ENCODE results near the gene TRIM44. TPM values are rescaled to one million over a fixed set of nuclear protein-coding genes. Genes with fewer than 3 reads are reported as not detected.

The TRIM44 gene
- total RNA-seq, 1 donor from 2014 or later, result 6.1 TPM

- DNase-seq (ENCODE audit: low spot score in 2 of 2), result no peak
- no peak for TF ChIP-seq CTCF (IDR thresholded peaks at IDR 0.05)
- intact Hi-C loops (cut with DNase I), result no loop called here
- no peak overlapping the region for H3K4me3 ChIP-seq
- H3K27ac ChIP-seq, result no peak overlapping the region
- no peaks in the 10 kb centered on the region for H3K4me1 ChIP-seq
- H3K9me3 ChIP-seq, result no peaks in the 10 kb centered on the region
- no peaks in the 10 kb centered on the region for H3K36me3 ChIP-seq
- no peaks in the 10 kb centered on the region for H3K27me3 ChIP-seq
Observed at GRCh38 chr11:35861191-35861590, 198.6 kb downstream of the TRIM44 start.

- intact Hi-C loops (cut with DNase I), result no loop called here
- TF ChIP-seq CTCF (IDR thresholded peaks at IDR 0.05), result no peak
Observed at GRCh38 chr11:35862666-35863065, 200.1 kb downstream of the TRIM44 start.

DNA sequence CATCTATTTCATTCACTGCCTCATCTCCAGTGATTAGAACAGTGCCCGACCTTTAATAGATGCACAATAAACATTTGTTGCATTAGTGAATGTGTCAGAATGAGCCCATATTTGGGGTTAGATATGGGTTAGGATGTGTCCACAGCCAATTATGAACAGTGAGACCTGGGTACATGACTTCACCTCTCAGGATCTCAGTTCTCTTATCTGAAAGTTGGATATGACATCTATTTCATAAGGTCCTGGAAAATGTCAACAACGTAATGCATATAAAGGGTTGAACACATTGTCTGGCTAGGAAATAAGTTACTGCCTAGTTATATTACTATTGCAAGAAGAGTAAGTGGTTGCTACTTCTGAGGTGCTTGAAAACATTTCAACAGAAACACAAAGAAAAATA is 201.6 kb downstream of the TRIM44 start:
- H3K36me3 ChIP-seq, result no peaks in the 10 kb centered on the region
- H3K27me3 ChIP-seq, result no peaks in the 10 kb centered on the region
- H3K4me1 ChIP-seq, result no peaks in the 10 kb centered on the region
- DNase-seq (ENCODE audit: low spot score in 2 of 2), result no peak
- intact Hi-C loops (cut with DNase I), result no loop called here
- H3K9me3 ChIP-seq, result peaks cover 2 to 12% of the 10 kb centered on the region in 2 donors
- TF ChIP-seq CTCF (IDR thresholded peaks at IDR 0.05), result no peak
- no peak overlapping the region for H3K4me3 ChIP-seq
- H3K27ac ChIP-seq, result no peak overlapping the region

More at GRCh38 chr11:35862666-35863065, 200.1 kb downstream of the TRIM44 start:
- Histone ChIP-seq H3K4me3 (no peak overlapping the region), H3K9me3 (no peaks in the 10 kb centered on the region), H3K27ac (no peak overlapping the region), H3K36me3 (no peaks in the 10 kb centered on the region), H3K4me1 (no peaks in the 10 kb centered on the region), H3K27me3 (no peaks in the 10 kb centered on the region)
- DNase-seq (ENCODE audit: low spot score in 2 of 2), result no peak

- Histone ChIP-seq H3K36me3 (no peaks in the 10 kb centered on the region), H3K4me3 (no peak overlapping the region), H3K27ac (no peak overlapping the region), H3K4me1 (no peaks in the 10 kb centered on the region), H3K9me3 (peaks cover 8 to 16% of the 10 kb centered on the region in 2 donors), H3K27me3 (no peaks in the 10 kb centered on the region)
- no peak for TF ChIP-seq CTCF (IDR thresholded peaks at IDR 0.05)
- intact Hi-C loops (cut with DNase I), result no loop called here
- DNase-seq (ENCODE audit: low spot score in 2 of 2), result no peak
Observed at GRCh38 chr11:35866601-35867000, 204.0 kb downstream of the TRIM44 start.

Other genes with a start within 250 kb of the TRIM44 start
- 0.32 TPM for gene SLC1A2, start 243.2 kb upstream of the TRIM44 start, total RNA-seq
- gene PAMR1, start 137.2 kb upstream of the TRIM44 start, total RNA-seq, result 4.6 TPM
- gene FJX1, start 44.3 kb upstream of the TRIM44 start, total RNA-seq, result 16.4 TPM